GM19395 (cell line): Measurements from ENCODE around the gene AHSG.

Source experiments
- ATAC-seq: cut with Tn5 transposase; IDR thresholded peaks from one replicate; pipeline ENCODE4 v1.9.1; 2021; ENCODE audit warnings: mild to moderate bottlenecking, moderate library complexity; ENCODE audit not compliant: unreplicated experiment

Gene AHSG

DNA sequence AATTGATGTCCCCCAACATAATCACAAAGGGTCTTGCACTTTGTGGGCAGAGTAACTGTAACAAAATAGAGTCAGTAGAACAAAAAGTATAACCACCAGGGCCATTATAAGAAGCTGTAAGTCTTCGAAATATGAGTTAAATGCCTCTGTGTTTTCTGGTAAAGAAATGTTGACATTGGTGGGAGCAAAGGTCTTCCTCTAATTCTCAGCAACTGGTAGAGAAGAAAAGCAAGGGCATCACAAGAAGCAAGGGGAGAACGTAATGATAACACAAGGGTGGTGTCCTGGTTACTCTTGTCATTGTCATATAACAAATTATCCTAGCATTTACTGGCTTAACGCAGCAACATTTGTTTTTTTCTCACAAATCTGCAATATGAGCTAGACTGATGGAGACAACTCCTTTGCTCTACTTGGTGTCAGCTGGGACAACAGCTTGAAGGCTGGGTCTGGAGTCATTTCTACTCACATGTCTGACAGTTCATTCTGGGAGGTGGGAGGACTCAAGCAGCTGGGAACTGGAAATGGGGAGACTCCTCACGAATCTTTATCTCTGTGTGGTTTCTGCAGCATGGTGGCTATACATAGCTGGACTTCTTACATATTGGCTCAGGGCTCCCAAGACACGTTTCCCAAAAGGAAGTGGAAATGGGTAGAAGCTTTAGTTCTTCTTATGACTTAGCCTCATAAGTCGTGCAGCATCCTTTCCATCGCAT is 22.1 kb upstream of the AHSG start:
- no peak for ATAC-seq

DNA sequence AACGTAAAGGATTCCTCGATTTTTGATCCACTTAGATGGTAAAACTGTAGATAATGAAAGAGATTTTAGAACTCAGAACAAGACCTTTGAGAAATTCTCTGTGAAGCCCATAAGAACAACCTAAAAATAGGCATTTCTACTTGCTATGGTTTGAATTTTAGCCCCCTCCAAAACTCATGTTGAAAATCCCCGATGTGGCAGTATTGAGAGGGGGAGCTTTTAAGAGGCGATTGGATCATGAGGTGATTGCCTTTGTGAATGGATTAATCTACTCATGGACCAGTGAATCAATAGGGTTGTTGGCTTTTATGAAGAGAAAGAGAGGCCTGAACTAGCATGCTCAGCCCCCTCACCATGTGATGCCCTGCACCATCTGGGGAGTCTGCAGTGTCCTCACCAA is 20.2 kb upstream of the AHSG start:
- no peak for ATAC-seq

DNA sequence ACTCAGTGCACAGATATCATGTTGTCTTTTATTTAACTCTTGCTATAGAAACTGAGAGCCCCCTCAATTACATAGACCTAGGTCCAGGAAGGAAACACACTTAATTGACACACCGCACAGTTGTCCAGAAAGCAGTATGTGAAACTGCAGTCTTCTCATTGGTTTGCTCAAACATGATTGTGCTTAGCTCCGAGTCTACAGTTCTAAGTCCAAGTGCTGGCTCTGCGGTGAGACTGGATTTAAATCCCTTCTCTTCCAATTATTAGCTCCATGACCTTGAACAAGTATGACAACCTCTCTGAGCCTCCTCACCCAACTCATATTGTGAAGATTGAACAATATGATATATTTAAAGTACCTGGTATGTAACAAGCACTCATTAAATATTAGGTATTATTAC is 19.0 kb upstream of the AHSG start:
- ATAC-seq = no peak

DNA sequence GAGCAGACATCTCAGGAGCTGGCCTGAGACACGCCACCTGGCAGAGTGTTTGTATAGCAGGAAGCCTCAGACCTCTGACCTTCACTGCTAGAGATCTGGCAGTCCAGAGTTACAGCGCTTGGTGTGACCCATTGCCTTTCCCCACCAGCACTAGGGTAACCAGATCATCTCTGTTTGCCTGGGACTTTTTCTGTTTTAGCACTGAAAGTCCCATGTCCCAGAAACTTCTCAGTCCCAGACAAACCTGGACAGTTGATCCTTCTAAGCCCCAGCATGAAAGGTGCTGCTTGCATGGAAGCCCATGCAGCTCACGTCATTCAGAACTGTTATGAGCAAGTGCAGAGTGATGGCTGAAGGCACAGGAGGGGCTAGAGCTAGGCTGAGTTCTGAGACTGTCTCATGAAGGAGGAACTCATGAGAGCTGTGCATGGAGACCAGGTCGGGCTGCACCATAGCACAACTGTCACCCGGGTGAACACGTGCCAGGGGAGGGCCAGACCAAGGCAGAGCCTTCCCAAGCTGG is 18.2 kb upstream of the AHSG start:
- ATAC-seq = no peak

DNA sequence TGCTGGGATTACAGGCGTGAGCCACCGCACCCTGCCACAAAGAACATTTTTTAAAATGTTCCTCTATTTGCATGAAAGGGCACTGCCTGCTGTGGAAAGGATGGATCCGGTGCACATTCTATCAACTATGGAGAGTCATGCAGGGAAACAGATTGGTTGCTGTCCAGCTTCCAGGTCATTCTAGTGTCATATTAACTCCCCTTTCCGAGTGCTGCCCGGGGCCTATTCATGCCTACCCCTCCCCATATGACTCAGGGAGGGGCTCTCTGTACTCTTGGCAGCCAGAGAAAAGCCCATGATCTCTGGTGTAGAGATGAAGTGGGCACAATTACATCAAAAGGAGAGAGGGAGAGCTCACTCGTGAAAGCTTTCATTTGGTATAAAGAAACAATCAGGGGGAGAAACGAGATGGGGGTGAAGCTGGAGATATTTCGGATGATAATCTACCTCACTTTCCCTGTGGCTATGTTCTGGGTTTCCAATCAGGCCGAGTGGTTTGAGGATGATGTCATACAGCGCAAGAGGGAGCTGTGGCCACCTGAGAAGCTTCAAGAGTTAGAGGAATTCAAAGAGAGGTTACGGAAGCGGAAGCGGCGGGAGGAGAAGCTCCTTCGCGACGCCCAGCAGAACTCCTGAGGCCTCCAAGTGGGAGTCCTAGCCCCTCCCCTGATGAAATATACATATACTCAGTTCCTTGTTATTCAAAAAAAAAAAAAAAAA is 16.1 kb upstream of the AHSG start:
- no peak for ATAC-seq

DNA sequence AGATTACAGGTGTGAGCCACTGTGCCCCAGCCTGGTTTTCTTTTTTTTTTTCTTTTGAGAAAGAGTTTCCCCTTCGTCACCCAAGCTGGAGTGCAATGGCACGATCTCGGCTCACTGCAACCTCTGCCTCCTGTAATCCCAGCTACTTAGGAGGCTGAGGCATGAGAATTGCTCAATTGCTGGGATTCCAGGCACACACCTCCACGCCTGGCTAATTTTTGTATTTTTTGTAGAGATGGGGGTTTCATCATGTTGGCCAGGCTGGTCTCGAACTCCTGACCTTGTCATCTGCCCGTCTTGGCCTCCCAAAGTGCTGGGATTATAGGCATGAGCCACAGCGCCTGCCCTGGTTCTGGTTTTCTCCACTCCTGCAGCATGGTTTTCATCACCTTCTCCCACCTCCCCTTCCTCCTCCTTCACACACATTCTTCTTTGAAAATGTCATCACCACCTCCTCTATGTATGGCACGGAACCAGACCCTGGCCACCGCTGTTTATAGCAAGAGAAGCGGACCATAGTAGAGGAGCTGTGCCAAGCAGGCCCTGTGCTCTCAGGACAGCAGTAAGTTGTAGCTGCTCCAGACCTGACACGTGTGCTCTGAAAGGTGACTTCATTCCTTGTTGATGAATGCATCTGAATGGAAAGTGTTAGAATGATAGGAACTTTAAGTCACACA is 14.6 kb upstream of the AHSG start:
- ATAC-seq = no peak

DNA sequence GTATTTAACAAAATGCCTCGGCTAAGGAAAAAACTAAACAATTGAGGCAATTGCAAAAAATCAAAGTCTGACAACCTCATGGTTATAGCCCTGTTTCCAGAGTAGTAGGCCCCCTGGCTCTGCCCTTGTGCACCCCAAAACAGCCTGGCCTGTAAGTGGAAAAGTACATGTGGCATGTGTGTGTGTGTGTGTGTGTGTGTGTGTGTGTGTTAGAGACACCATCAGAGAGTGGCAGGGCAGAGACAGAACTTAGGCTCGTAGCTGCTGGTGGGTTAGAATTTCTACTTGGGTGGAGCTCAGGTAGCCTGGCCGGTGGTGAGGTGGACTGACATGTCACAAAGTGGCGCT is 14.1 kb upstream of the AHSG start:
- ATAC-seq = no peak

DNA sequence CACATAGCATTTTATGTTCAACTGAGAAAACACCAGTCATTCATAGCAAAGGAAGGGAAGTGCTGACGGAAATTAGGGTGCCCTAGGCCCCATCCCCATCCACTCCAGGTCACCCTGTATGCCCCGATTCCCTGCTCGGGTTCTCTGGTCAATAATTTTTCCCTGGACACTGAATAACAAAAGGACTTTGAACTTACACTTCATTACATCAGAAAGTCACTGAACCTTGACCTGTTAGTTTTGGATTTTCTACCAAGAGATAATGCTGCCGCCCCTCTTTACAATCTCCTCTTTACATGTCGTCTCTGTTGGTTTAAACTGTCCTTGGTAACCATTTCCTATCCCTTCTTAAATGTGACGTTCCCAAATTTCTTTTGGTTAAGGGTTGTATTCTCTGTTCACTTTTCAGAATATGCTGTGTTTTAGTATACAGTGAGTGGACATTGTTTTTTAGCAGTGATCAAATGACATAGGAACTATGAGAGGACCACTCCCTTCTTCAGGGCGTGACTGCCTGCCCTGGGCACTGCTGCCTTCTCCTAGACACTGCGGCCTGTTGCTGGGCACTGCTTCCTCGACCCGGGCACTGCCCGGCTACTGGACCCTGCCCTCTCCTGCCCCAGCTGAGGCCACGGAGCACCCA is 13.6 kb upstream of the AHSG start:
- ATAC-seq = no peak

DNA sequence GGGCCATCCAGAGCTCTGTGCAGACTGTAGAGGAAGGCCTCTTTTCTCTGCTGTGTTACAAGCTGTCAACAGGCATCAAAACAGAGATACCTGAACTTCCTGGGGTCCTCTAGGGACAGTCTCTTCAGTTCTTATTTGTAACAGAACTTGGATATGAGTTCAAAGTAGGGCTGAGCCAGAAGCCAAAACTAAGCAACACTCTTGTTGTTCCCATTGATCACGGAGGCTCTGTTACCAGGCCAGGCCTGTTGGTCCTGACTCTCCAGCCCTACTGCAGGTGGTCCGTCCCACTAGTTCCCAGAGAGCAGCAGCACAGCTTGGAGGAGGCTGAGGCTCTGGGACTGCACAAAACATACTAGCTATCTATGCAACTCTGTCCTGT is 13.1 kb upstream of the AHSG start:
- ATAC-seq = no peak

DNA sequence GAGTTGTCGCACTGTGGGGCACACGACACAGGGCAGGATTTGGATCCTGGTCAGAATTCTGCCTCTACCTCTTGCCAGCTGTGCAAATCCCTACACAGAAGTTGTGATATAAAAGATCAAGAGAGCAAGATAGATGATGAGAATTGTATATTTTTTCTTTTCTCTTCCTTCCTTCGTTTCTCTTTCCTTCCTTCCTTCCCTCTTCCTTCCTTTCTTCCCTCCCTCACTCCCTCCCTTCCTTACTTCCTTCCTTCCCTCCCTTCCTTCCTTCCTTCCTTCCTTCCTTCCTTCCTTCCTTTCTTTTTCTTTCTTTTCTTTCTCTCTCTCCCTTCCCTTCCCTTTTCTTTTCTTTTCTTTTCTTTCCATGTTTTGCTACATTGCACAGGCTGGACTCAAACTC is 12.0 kb upstream of the AHSG start:
- no peak for ATAC-seq

DNA sequence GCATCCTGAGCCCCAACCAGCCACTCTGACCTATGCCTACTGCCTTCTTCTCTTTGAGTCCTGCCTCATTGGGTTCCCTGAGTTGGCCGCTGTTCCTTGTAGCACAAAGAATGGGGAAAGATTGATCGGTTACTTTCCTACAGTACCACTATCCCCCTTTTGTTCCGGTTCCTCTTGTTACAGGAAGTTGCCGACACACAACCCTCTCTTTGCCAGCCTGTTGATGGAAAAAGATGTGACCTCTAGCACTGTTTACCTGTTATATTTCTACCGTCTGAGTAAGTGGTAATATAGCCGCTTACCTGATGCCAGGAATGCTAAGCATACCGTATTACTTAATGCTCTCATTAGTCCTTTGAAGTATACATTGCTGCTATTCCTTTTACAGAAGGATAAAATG is 9.7 kb upstream of the AHSG start:
- ATAC-seq = no peak

DNA sequence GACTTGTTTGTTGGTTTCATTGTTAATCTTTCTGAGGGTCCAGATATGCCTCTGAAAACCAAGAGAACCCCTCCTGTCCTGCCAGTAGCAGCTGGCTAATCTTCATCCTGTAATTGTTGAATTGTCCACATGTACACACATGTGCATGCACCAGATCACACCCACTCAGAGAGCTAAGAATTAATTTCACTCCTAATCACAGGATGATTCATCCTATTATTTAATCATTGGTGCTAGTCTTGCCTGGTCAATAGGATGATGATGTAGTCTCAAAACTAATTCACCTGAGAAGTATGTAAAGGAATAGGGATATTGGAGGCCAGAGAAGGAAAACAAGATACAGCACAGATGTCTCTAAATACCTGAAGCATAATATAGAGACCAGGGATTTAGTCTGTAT is 7.8 kb upstream of the AHSG start:
- ATAC-seq = no peak

DNA sequence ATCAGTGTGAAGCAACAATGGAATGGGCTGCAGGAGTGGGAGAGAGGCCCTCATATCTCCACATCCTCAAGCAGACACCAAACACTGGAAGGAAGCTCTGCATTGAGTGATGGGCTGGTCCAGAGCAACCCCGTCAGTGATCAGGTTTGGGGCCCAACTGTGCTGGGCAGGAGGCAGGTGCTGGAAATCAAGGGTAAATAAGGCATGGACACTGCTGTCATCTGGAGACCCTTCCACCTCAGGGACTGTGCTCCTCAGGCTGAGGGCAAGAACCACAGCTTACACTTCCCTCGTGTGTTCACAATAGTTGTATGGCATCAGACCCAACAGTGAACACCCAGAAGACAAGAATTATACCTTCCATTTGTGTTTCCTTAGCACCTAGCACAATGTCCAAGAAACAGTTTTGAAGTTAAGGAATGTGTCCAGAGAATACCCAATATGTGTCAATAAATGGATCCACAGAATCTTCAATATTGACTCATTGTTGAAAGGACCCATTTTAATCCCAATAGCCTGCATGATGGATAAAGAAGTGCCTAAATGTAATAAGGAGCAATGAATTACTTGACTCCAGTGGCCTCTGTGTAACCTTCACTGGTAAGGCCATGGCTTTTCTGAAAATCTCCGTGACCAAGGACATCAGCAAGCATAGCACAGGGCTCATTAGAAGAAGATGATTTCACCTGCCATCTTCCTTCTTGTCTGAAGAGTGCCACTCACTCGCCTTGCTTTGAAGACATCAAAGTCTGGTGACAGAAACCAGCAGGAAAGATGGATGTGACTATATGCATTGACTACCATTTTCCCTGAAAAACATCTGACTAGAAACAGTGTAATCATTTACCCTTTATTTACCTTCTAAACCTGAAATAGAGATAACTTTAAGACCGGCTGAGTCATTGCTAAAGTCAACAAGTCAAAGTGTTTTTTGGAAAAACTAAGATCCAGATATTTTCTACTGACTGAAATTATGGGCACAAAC is 7.0 kb upstream of the AHSG start:
- no peak for ATAC-seq

DNA sequence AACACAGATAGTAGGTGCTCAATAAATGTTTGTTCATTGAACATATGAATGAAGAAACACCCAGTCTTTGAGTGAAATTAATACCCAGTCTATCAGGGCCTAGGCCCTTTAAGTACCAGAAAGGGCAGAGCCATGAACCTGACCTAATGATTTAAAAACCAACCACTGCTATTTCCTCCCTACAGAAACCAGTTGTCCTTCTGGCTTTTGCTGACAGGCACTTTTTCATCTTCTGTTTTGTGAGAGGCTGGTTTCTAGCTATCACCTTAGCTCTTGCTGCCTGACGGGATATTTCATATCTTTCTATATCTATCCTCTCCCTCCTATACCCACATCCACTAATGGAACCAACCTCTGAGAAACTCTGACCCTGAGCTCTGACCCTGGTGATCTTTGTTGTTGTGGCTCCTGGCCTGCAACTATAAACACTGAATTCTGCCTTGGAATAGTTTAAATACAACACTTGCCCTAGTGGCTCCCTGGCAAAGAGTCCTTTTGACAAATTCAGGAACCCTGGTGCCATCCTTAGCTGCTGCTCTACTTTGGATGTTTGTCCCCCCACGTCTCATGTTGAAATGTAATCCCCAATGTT is 4.1 kb upstream of the AHSG start:
- ATAC-seq = no peak

DNA sequence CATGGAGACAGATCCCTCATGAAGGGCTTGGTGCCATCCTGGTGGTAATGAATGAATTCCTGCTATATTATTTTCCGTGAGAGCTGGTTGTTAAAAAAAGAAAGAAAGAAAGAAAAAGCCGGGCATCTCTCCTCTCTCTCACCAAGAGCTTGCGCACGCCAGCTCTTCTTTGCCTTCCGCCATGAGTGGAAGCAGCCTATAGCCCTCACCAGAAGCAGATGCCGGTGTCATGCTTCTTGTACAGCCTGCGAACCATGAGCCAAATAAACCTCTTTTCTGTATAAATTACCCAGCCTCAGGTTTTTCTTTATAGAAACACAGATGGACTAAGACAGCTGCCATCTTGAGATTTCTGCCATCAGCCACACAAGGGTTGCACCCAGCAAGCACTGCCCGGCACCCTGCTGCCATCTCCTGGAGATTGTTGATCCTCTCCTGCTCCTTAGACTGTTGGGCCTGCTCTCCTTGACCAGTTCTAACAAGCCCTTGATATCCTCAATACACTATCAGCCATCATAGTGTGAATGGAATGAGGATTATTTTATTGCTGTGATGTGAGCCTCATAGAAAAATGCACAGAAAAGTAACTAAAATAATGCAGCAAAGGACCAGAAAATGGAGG is 3.5 kb upstream of the AHSG start:
- ATAC-seq = no peak

DNA sequence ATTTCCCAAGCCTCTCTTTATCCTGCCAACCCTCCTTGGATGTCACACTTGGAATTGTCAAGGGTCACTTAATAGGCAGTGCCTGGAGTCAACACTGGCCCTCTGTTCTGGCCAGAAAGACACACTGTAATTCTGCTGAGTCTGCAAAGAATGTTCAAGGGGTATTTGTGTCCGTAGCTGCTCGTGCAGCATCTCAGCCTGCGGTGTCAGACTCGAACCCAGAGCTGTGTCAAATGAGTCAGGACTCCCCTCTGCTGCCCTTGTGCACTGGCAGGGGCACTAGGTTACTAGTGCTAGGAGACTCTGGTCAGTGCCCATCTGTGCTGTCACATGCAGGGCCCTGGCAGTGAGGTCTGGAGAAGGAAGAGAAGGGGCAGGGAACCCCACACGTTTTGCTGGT is 795 bp upstream of the AHSG start:
- no peak for ATAC-seq

DNA sequence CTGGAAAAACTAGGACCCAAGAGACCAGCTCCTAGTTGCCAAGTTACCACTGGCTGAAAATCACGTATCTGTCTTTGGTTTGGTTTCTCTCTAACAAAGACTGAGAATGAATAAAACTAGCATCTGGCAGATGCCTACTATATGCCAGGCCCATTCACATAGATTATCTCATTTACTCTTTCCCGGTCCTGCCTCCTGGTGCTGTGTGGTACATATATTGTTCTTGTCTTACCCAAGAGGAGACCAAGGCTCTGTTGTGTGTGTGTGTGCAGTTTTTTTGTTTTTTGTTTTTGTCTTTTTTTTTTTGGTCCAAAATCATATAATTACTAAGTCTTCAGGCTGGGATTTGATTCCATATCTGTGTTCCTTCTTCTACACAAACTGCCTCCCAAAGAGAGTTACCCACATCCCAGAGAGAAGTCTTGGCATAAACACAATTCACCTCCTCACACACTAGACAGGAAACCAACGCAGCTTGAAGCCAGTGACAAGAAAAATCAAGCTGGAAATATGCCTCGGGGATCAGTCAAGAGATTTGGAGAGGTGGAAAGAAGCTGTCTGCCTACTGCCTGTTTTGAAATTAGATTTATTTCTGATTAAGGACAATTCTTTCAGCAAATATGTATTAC is 891 bp downstream of the AHSG start:
- no peak for ATAC-seq

DNA sequence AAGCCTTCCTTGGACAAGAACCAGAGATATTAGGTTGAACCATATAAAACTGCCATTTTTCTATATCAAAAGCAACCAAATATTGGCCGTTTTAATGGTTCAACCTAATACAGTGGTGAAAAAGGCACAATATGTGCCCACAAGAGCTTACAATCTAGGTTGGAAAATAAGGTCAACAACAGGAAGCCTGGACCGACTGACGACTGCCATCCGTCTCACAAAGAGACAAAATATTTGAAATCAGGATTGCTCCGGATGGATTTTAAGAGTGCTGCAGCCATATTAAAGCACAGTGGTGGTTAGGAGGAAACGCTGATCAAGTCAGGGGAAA is 1.4 kb downstream of the AHSG start:
- no peak for ATAC-seq
